GM18502 (cell line): ENCODE data around the gene PER3.

ENCODE experiments used
- ATAC-seq: cut with Tn5 transposase; IDR thresholded peaks from one replicate; pipeline ENCODE4 v1.9.1; 2021; ENCODE audit warnings: mild to moderate bottlenecking; ENCODE audit not compliant: unreplicated experiment, poor library complexity

The PER3 gene

DNA sequence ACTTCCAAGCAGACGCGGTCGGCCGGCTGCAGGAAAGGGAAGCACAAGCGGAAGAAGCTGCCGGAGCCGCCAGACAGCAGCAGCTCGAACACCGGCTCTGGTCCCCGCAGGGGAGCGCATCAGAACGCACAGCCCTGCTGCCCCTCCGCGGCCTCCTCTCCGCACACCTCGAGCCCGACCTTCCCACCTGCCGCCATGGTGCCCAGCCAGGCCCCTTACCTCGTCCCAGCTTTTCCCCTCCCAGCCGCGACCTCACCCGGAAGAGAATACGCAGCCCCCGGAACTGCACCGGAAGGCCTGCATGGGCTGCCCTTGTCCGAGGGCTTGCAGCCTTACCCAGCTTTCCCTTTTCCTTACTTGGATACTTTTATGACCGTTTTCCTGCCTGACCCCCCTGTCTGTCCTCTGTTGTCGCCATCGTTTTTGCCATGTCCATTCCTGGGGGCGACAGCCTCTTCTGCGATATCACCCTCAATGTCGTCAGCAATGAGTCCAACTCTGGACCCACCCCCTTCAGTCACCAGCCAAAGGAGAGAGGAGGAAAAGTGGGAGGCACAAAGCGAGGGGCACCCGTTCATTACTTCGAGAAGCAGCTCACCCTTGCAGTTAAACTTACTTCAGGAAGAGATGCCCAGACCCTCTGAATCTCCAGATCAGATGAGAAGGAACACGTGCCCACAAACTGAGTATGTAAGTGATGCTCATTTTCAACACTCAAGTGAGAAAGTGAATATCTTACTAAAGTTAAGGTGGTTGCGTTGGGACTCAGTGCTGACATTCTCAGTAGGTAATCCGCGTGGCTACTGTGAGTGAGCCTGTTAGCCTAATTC lies 43.2 kb downstream of the PER3 start:
- ATAC-seq: no peak

DNA sequence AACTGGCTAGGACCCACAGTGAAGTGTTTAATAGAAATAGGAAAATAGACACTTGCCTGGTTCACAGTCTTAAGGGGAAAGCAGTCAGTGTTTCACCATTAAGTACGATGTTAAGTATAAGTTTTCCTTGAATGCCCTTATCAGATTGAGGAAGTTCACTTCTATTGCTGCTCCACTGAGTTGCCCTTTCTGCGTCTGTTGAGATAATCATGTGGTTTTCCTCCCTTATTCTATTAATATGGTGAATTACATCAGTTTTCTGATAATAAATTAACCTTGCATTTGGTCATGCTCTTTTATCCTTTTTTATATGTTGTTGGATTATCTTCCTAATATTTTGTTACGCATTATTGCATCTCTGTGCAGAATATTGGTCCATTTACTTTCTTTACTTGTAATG lies 47.4 kb downstream of the PER3 start:
- no peak for ATAC-seq

DNA sequence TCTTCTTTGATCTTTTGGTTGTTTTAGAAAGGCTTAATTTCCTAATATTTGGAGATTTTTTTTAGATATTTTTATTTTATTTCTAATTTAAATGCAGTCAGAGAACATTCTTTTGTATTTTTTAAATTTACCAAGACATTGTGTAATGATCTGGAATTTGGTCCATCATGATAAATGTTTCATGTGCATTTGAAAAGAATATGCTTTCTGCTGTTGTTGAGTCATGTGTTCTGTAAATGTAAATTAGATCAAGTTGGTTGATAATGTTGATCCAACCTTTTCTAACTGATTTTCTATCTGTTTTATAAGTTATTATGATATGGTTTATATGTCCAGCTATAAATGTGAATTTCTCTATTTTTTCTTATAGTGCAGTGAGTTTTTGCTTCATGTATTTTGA lies 48.9 kb downstream of the PER3 start:
- no peak for ATAC-seq

DNA sequence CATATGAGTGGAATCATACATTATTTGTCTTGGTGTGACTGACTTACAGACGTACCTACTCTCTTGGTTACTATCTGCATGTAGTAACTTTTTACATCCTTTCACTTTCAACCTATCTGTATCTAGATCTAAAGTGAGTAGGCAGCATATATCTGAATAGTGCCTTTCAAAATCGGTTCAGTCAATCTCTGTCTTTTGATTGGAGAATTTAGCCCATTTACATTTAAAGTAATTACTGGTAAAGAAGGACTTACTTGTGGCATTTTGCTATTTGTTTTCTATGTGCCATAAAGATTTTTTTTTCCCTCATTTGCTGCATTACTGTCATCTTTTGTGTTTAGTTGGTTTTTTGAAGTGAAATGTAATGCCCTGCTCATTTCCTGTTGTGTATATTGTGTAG lies 54.6 kb downstream of the PER3 start:
- ATAC-seq: no peak

DNA sequence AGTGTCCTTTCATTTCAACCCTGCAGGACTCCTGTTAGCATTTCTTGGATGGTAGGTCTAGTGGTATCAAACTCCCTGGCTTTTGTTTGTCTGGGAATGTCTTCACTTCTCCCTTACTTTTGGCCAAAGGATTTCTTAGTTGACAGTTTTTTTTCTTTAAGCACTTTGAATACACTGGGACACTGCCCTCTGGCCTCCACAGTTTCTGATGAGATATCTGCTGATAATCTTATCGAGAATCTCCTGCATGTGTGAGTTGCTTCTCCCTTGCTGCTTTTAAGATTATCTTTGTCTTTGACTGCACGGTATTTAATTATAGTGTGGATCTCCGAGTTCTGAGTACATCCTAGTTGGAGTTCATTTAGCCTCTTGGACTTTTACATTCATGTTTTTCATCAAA lies 55.4 kb downstream of the PER3 start:
- no peak for ATAC-seq

DNA sequence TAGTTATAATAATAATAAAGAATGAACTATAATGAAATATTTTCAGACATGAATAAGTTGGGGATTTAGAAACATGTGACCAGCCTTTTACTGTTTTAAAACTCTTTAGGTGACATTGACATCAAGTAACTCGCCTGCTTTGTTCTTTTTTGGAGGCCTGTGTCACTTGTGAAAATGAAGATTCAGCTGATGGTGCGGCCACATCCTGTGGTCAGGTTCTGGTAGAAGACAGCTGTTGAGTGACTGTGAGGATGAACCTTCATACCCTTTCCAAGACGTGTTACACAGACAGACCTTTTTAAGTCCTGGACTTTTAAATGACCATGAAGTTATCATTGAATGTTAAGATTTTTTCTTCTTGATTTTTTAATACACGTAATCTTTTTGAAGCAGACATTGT lies 58.4 kb downstream of the PER3 start:
- ATAC-seq: no peak

DNA sequence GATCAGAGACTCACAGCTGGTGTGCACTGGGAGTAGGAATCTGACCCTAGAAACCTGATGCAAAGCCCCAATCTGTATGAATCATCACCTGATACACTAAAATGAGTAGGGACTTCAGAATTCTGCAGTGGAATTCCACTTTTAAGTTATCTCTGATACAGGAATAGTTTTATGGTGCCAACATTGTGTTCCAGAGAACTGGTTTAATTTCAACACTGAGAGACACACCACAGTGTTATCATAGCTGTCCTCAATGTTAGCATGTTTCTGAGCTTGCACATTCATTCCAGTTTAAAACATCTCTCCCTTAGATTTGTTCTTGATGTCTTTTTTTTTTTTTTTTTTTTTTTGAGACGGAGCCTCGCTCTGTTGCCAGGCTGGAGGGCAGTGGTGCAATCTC lies 61.7 kb downstream of the PER3 start:
- ATAC-seq: no peak

DNA sequence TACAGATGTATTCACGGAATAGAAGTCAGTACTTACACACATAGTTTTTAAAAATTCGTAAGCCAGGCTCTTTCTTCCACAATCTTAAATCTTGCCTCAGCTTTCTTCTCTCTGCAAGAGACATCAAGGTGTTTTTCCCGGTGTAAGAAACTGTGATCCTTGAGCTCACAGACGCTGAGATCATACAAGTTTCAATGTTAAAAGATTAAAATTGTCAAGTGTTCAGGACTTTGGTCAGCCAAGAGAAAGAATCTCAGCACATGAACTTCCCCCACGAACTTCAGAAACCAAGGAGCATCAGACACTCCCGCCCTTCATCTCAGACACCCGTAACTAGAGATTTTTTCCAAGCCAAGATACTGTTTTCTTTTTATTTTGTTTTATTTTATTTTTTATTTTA lies 62.6 kb downstream of the PER3 start:
- no peak for ATAC-seq

DNA sequence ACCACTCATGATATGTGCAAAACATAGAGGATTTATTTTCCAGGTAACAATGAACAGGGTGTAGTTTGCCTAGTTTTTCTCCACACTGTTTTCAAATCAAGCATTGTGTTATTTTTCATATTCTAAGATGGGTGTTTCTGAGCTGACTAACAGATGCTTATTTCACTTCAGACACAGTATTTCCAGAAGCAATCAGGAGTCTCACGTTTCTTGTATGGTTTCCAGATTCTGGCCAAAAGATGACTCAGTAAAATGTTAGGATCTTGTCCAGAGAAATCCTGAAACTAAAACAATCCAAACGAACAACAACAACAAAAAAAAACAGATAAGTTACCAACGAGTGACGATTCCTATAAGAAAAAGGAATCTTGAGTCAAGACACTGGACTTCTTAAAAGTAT lies 63.5 kb downstream of the PER3 start:
- ATAC-seq: no peak

DNA sequence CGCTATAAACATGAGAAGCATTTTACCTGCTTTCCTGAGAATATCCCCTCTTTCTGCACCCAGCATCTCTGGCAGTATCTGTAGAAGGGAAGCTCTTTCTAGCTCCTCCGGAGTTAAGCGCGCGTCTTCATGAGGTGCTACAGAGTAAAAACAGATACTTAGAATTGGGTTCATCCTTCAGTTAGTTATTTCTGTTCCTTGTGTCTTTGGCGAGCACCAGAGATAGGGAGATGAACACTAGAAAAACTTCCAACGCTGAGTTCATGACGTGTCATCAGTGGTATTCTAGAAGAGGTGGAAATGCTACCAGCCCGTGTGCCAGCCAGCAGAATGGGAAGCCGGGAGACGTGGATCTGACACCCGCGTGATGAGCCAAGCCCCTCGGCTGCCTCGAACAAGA lies 66.7 kb downstream of the PER3 start:
- ATAC-seq: no peak

DNA sequence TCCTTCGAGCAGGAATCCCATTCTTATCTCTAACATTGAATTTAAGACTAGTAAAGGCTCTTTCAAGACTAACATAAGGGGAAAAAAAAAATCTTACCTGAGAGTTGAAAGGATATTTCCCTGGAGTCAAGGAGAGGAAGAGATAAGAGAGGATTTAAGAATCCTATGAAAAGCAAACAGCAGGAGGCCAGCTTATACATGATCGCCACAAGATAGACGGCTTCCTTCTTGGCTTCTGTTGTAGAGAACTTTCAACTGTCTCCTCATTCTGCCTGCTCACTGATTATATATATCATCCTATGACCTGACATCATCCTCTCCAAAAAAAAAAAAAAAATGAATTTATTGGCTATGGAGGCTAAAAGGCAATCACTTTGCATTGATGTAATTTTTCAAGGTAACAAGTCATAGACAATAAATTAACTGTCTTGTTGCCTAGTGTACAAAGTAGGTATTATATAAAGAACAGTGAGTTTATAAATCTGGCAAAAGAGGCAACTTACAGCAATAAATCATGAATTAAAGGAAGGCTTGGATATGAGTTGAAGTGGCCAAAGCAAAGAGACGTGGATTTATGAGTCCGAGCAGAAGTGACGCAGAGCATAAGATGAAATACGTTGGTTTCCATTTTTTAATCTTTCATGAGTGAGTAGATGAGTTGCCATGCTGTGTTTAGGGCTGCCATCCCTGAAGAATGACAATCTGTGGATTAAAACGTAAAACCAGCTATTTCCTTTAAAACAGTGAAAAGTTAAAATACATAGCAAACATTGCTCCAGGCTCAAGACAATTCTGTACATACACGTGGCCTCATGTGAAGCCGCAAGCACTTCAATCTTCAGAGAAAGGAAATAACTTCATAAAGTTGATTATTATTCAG lies 69.0 kb downstream of the PER3 start, which contains the start of gene UTS2:
TSS of gene UTS2 (minus strand) at position 262 of the 880 bp plus-strand sequence. CDS start at position 200, 62 bp downstream.
- ATAC-seq: no peak

DNA sequence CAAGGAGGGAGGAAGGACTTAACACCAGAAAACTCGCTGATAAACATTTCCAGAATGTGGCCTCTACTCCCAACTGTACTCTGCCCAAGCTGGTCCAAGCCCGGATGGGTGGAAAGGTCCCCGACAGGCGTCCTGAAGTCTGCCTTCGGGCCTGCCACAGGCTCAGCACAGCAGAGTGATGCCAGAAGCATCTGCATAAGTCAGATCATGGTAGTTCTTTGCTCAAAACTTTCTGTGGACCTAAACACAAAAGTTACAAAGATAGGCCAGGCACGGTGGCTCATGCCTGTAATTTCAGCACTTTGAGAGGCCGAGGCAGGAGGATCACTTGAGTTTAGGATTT lies 69.6 kb downstream of the PER3 start:
- no peak for ATAC-seq

DNA sequence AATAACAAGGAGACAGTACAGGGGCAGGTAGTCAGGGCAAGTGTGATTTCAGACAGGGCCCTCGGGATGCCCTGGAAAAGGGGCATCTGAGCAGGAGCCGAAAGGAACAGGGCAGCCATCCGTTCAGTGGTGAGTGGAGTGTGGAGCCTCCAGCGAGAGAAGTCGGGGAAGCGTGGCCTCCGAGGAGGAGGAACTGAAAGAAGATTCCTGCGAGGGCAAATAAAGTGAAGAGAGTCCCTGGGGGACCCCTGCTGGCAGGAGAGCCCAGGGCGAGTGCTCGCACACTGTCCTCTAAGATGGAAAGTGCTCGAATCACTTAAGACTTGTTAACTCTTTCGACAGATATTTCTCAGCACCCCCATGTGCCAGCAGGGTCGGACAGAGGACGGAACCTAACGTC lies 72.3 kb downstream of the PER3 start:
- ATAC-seq: no peak

DNA sequence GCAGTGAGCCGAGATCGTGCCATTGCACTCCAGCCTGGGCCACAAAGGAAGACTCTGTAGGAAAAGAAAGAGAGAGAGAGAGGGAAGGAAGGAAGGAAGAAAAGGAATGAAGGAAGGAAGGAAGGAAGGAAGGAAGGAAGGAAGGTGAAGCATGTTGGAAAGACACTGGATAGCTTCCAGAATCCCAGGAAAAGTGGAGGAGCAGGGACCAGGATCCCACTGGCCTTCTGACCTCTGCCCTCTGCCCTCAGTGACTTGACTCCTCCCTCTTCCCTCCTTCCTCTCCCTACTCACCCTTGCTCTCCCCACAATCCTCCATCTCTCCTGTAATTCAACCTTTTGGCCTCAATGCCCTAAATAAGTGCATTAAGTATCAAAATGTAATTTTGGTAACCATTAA lies 72.9 kb downstream of the PER3 start:
- no peak for ATAC-seq

DNA sequence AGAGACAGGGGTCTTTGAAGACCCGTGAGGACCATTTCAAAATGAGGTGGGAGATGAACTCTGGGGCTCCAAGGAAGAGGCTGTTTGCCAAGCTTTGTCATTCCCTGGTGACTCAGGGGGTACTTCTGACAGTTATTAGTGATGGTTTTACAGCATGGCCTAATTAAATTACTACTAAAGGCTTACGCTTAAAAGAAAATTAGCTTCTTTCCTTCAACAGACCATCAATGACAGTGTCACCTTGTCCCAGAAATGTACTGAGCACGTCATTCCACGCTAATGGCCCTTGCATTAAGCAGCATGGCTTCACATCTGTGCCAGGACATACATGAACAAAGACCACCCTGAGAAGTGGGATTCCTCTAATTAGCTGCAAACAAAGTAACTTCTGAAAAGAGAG lies 73.9 kb downstream of the PER3 start:
- no peak for ATAC-seq

DNA sequence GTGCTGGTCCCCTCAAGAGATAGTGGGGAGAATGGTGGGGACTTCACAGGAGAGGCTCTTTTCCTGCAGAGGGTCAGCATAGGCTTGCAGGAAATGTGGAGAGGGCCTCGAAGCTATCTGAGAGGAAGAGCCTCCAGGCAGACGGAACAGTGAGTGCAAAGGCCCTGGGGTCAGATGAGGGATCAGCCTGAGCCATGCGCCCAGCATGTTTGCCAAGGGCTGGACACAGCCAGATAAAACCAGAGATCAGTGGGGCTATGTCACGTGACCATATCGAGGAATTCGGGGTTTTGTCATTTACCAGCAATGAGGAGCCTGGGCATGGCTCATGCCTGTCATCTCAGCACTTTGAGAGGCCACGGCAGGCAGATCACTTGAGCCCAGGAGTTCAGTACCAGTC lies 75.3 kb downstream of the PER3 start:
- no peak for ATAC-seq

DNA sequence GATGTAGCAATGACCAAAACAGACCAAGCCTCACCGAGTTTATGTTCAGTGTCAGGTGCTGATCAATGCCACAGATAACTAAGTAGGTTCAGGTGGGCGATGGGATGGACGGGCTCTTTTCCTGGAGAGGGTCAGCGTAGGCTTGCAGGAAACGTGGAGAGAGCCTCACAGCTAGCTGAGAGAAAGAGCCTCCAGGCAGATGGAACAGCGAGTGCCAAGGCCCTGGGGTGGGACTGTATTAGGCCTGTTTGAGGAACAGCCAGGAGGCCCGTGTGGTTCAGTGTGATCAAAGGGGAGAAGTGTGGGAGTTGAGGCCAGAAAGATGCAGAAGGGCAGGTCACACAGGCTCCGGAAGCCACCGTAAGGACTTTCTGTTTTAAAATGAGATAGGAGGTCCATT lies 76.0 kb downstream of the PER3 start:
- no peak for ATAC-seq

DNA sequence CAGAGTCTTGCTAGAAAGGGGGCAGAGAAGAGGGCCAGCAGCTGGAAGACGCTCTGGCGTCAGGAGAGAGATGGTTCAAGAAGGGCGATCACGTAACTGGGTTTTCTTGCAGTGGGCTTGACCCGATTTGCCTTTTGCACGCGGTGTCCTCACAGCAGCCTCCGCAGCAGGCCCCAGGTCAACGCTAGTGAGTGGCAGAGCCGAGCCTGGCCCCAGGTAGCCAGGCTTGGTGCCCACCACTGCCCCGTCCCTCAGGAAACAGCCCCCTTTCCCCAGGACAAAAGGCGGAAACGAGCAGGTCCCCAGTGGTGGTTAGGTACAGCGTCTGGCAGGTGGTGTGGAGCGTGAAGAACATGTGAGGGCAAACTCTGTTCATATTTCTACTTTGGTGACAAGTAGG lies 77.4 kb downstream of the PER3 start:
- ATAC-seq: no peak

DNA sequence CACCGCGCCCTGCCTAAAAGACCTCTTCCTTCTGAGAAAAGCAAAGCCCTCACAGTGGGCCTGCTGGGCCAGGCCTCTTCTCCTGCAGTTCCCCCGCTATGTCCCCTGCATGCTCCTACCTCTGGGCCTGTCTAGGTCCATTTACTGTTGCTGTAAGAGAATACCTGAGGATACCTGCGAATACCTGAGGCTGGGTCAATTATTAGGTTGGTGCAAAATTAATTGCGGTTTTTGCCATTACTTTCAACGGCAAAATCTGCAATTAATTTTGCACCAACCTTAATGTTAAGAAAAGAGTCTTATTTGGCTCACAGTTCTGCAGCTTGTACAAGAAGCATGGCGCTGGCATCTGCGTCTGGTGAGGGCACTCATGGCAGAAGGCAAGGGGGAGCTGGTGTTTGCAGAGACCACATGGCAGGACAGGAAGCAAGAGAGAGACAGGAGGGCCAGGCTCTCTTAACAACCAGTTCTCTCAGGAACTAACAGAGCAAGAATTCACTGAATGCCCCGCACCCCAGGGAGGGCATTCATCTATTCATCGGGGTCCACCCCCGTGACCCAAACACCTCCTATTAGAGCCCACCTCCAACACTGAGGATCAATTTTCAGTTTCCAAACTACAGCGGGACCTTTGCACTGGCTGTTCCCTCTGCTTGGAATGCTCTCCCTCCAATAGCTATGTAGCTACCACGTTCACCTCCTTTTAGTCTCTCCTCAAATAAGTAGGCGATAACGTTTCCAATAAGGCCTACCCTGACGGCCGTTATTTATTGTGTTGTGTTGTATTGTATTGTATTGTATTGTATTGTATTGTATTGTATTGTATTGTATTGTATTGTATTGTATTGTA lies 78.3 kb downstream of the PER3 start:
- ATAC-seq: no peak

DNA sequence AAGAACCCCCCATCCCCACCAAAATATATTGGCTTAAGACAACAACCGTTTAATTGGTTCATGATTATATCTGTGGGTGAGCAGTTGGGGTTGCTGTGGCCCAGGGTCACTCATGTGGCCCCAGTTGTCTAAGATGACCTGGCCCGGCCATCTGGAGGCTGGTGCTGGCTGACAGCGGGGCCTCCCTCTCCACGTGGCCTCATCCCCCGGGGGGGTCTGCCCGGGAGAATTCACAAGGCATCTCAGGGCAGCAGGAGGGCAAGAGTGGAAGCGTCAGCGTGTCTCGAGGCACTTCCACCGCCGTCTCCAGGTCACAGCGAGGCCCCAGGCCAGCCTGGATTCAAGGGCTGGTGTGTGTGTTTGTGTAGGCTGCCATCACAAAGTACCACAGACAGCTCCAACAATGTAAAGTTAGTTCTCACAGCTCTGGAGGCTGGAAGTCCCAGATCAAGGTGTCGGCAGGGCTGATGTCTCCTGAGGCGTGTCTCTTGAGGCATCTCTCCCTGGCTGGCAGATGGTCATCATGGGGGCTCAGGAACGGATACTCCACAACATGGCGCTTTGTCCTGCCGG lies 79.8 kb downstream of the PER3 start:
- no peak for ATAC-seq
